ENCODE measurements around the gene ELMO2.

The ELMO2 gene

DNA sequence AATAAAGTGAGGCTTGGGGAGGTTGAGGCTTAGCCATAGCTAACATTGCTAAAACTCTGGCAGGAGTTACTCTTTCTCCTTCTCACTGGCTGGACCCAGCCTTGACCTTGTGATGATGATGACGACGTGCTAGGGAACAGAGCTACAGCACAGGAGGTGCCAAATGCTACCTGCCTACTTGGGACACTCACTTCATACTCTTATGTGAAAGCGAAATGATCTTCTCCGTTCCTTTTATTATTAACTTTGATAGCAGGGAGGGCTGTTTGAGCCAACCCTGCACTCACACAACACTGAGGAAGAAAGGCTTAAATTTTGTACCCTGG lies 1.2 kb upstream of the ELMO2 start:
- ChIA-PET POLR2A (interaction anchor here (1.6 kb wide), 1 partner anchor 282 kb away, joined by 5 read pairs; the partner anchor contains the start of gene TP53RK), CTCF (interaction anchor here (0.7 to 1.3 kb wide), 4 partner anchors 43 to 276 kb away, joined by 3 to 4 read pairs (median 4); no protein-coding TSS in a partner anchor)
- H3K4me3 ChIP-seq (ENCODE audit: low read depth, low read length): no peak overlapping the region
- no peak for TF ChIP-seq ZXDB (tag by site-specific recombination; IDR thresholded peaks at IDR 0.05)
- TF ChIP-seq TRIM28 (IDR thresholded peaks at IDR 0.05; ENCODE audit: borderline replicate concordance, low read length): no peak
- TF ChIP-seq ZNF423 (tag by site-specific recombination; IDR thresholded peaks at IDR 0.05): no peak
- H3K27ac ChIP-seq (ENCODE audit: extremely low read depth, low read depth, low read length): no peak overlapping the region
- H3K4me1 ChIP-seq (ENCODE audit: control insufficient read depth, insufficient read depth, low read length): no peaks in the 10 kb centered on the region
- H3K9me3 ChIP-seq (ENCODE audit: control insufficient read depth, insufficient read depth, low read depth, low read length): no peaks in the 10 kb centered on the region
- H3K36me3 ChIP-seq (ENCODE audit: control insufficient read depth in 2 of 2, insufficient read depth in 1 of 2, low read length in 2 of 2): peaks cover 0 to 8% of the 10 kb centered on the region in 2 experiments; a peak in 1 of 3 replicates

DNA sequence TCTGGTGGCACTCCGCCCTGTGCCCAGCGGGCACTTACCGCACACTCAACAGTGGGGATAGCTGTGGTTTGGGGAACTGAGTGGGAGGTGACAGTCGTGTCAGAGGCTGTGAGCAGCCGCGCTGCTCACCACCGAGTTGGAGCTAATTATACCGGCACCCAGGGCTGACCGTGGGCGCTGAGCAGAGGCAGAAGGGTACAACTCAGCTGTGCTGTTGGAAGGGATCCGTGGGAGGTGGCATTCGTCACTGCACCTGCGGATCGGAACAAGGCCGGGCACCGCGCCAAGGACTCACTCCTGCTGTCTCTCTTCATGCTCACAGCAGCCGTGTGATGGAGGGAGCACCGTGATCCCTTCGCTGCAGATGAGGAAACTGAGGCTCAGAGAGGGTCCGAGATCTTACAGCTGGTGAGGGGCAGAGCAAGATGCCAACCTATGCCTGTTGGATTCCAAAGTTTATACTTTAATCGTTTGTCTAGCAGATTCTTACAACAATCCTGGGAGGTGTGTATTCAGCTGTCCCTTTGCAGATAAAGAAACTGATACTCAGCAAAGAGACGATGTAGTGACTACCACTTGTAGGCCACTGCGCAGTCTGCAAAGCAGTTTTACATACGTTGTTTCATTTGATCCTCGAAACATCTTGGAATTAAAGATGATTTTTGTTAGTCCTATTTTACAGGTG lies 713 bp upstream of the ELMO2 start:
- ChIA-PET POLR2A (interaction anchor here (0.6 to 1.6 kb wide), 7 partner anchors 8 to 1267 kb away, joined by 3 to 24 read pairs (median 4); partner anchors contain the start of gene TP53RK), CTCF (interaction anchor here (0.7 to 1.3 kb wide), 8 partner anchors 42 to 393 kb away, joined by 3 to 5 read pairs (median 4); no protein-coding TSS in a partner anchor)
- Histone ChIP-seq H3K27ac (ENCODE audit: extremely low read depth, low read depth, low read length) (no peak overlapping the region), H3K4me1 (ENCODE audit: control insufficient read depth, insufficient read depth, low read length) (no peaks in the 10 kb centered on the region), H3K36me3 (ENCODE audit: control insufficient read depth in 2 of 2, insufficient read depth in 1 of 2, low read length in 2 of 2) (peaks cover 0 to 8% of the 10 kb centered on the region in 2 experiments; a peak in 1 of 3 replicates), H3K9me3 (ENCODE audit: control insufficient read depth, insufficient read depth, low read depth, low read length) (no peaks in the 10 kb centered on the region), H3K4me3 (ENCODE audit: low read depth, low read length) (peak overlapping the region; percentile 32)
- TF ChIP-seq, protein P1, sequence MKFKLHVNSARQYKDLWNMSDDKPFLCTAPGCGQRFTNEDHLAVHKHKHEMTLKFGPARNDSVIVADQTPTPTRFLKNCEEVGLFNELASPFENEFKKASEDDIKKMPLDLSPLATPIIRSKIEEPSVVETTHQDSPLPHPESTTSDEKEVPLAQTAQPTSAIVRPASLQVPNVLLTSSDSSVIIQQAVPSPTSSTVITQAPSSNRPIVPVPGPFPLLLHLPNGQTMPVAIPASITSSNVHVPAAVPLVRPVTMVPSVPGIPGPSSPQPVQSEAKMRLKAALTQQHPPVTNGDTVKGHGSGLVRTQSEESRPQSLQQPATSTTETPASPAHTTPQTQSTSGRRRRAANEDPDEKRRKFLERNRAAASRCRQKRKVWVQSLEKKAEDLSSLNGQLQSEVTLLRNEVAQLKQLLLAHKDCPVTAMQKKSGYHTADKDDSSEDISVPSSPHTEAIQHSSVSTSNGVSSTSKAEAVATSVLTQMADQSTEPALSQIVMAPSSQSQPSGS (tag by site-specific recombination; IDR thresholded peaks at IDR 0.05; ENCODE audit: low read depth): no peak
- TF ChIP-seq ZIC2 (tag by site-specific recombination; IDR thresholded peaks at IDR 0.05) (peak; percentile 94), GLIS1 (tag by site-specific recombination; IDR thresholded peaks at IDR 0.05) (peak; percentile 72; the same call in 1 of the 2 replicates), ZNF394 (tag by site-specific recombination; IDR thresholded peaks at IDR 0.05; ENCODE audit: borderline replicate concordance) (no peak), ZSCAN16 (tag by site-specific recombination; IDR thresholded peaks at IDR 0.05) (no peak), EGR2 (tag by site-specific recombination; IDR thresholded peaks at IDR 0.05; ENCODE audit: low read depth) (peak; percentile 98), ZNF366 (tag by site-specific recombination; conservative IDR thresholded peaks at IDR 0.05) (peak; percentile 62), GLIS2 (tag by site-specific recombination; IDR thresholded peaks at IDR 0.05) (no peak), ZNF600 (tag by site-specific recombination; IDR thresholded peaks at IDR 0.05) (peak; percentile 66), ZNF629 (tag by site-specific recombination; IDR thresholded peaks at IDR 0.05) (0 out of 2 replicates have a peak, but pooled peaks have one; percentile 29), KLF16 (tag by site-specific recombination; IDR thresholded peaks at IDR 0.05) (0 out of 2 replicates have a peak, but pooled peaks have one; percentile 4), ZNF776 (tag by site-specific recombination; IDR thresholded peaks at IDR 0.05; ENCODE audit: borderline replicate concordance) (no peak), ZNF214 (tag by site-specific recombination; IDR thresholded peaks at IDR 0.05; ENCODE audit: borderline replicate concordance) (no peak), SCRT2 (tag by site-specific recombination; IDR thresholded peaks at IDR 0.05) (peak; percentile 80), ZFHX2 (tag by site-specific recombination; conservative IDR thresholded peaks at IDR 0.05) (peak; percentile 99), TCF7L2 (IDR thresholded peaks at IDR 0.05; ENCODE audit: borderline replicate concordance, low read depth, low read length) (no peak), ZNF341 (tag by site-specific recombination; IDR thresholded peaks at IDR 0.05; ENCODE audit: low read depth) (peak; percentile 21; the same call in 1 of the 2 replicates), ZNF248 (tag by site-specific recombination; IDR thresholded peaks at IDR 0.05) (no peak)
- TF ChIP-seq, protein P2, sequence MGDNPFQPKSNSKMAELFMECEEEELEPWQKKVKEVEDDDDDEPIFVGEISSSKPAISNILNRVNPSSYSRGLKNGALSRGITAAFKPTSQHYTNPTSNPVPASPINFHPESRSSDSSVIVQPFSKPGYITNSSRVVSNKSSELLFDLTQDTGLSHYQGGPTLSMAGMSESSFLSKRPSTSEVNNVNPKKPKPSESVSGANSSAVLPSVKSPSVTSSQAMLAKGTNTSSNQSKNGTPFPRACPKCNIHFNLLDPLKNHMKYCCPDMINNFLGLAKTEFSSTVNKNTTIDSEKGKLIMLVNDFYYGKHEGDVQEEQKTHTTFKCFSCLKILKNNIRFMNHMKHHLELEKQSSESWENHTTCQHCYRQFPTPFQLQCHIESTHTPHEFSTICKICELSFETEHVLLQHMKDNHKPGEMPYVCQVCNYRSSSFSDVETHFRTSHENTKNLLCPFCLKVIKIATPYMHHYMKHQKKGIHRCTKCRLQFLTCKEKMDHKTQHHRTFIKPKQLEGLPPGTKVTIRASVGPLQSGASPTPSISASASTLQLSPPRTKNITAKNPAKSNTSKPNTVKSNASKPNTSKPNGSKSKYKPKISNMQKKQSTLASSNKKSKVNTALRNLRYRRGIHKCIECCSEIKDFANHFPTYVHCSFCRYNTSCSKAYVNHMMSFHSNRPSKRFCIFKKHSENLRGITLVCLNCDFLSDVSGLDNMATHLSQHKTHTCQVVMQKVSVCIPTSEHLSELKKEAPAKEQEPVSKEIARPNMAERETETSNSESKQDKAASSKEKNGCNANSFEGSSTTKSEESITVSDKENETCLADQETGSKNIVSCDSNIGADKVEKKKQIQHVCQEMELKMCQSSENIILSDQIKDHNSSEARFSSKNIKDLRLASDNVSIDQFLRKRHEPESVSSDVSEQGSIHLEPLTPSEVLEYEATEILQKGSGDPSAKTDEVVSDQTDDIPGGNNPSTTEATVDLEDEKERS (tag by site-specific recombination; IDR thresholded peaks at IDR 0.05): no peak
- TF ChIP-seq, protein P3, sequence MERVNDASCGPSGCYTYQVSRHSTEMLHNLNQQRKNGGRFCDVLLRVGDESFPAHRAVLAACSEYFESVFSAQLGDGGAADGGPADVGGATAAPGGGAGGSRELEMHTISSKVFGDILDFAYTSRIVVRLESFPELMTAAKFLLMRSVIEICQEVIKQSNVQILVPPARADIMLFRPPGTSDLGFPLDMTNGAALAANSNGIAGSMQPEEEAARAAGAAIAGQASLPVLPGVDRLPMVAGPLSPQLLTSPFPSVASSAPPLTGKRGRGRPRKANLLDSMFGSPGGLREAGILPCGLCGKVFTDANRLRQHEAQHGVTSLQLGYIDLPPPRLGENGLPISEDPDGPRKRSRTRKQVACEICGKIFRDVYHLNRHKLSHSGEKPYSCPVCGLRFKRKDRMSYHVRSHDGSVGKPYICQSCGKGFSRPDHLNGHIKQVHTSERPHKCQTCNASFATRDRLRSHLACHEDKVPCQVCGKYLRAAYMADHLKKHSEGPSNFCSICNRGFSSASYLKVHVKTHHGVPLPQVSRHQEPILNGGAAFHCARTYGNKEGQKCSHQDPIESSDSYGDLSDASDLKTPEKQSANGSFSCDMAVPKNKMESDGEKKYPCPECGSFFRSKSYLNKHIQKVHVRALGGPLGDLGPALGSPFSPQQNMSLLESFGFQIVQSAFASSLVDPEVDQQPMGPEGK (tag by site-specific recombination; IDR thresholded peaks at IDR 0.05): no peak
- TF ChIP-seq, protein P4, sequence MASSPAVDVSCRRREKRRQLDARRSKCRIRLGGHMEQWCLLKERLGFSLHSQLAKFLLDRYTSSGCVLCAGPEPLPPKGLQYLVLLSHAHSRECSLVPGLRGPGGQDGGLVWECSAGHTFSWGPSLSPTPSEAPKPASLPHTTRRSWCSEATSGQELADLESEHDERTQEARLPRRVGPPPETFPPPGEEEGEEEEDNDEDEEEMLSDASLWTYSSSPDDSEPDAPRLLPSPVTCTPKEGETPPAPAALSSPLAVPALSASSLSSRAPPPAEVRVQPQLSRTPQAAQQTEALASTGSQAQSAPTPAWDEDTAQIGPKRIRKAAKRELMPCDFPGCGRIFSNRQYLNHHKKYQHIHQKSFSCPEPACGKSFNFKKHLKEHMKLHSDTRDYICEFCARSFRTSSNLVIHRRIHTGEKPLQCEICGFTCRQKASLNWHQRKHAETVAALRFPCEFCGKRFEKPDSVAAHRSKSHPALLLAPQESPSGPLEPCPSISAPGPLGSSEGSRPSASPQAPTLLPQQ (tag by site-specific recombination; IDR thresholded peaks at IDR 0.05): 0 out of 2 replicates have a peak, but pooled peaks have one; percentile 11
- TF ChIP-seq, protein P5, sequence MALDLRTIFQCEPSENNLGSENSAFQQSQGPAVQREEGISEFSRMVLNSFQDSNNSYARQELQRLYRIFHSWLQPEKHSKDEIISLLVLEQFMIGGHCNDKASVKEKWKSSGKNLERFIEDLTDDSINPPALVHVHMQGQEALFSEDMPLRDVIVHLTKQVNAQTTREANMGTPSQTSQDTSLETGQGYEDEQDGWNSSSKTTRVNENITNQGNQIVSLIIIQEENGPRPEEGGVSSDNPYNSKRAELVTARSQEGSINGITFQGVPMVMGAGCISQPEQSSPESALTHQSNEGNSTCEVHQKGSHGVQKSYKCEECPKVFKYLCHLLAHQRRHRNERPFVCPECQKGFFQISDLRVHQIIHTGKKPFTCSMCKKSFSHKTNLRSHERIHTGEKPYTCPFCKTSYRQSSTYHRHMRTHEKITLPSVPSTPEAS (tag by site-specific recombination; IDR thresholded peaks at IDR 0.05): no peak

All from HEK293 (cell line).